H9 (cell line): ENCODE data around the gene CCPG1. TPM values are rescaled to one million over a fixed set of nuclear protein-coding genes. Genes with fewer than 3 reads are reported as not detected.

Experiments
- DNase-seq: peaks from one replicate; pipeline ENCODE4 v3.0.0-alpha.2; 2017
- H2AFZ ChIP-seq: one replicate; pipeline ENCODE4 v1.6.1; 2013; ENCODE audit warnings: mild to moderate bottlenecking, low read length, control low read depth, moderate library complexity
- H2AK5ac ChIP-seq: 2 replicates; pipeline ENCODE4 v1.6.1; 2013; ENCODE audit warnings: low read length, control low read depth, mixed read lengths; ENCODE audit not compliant: insufficient read length
- H2BK120ac ChIP-seq: one replicate; pipeline ENCODE4 v1.6.1; 2013; ENCODE audit warnings: low read depth, mild to moderate bottlenecking, low read length, control low read depth, inconsistent platforms; ENCODE audit not compliant: poor library complexity, severe bottlenecking
- H2BK12ac ChIP-seq: 2 replicates; pipeline ENCODE4 v1.6.1; 2013; ENCODE audit warnings: low read length, control low read depth, mixed read lengths, low read depth; ENCODE audit not compliant: insufficient read length
- H2BK15ac ChIP-seq: 2 replicates; pipeline ENCODE4 v1.6.1; 2013; ENCODE audit warnings: low read depth, low read length, control low read depth
- H2BK20ac ChIP-seq: one replicate; pipeline ENCODE4 v1.6.1; 2013; ENCODE audit warnings: low read depth, mild to moderate bottlenecking, low read length, control low read depth, inconsistent platforms; ENCODE audit not compliant: poor library complexity, severe bottlenecking
- H2BK5ac ChIP-seq: 2 replicates; pipeline ENCODE4 v1.6.1; 2013; ENCODE audit warnings: low read length, control low read depth, mixed read lengths; ENCODE audit not compliant: insufficient read length
- H3K14ac ChIP-seq: 2 replicates; pipeline ENCODE4 v1.6.1; 2013; ENCODE audit warnings: low read length, control low read depth; ENCODE audit not compliant: insufficient read depth
- H3K18ac ChIP-seq: 2 replicates; pipeline ENCODE4 v1.6.1; 2013; ENCODE audit warnings: low read depth, mild to moderate bottlenecking, mixed read lengths, low read length, control low read depth; ENCODE audit not compliant: insufficient read length
- H3K23ac ChIP-seq: 2 replicates; pipeline ENCODE4 v1.6.1; 2013; ENCODE audit warnings: low read length, control low read depth, mixed read lengths, low read depth; ENCODE audit not compliant: insufficient read length
- H3K23me2 ChIP-seq: 2 replicates; pipeline ENCODE4 v1.6.1; 2013; ENCODE audit warnings: low read depth, mild to moderate bottlenecking, mixed read lengths, low read length, control low read depth; ENCODE audit not compliant: insufficient read length, poor library complexity, severe bottlenecking
- H3K27ac ChIP-seq: 2 replicates; pipeline ENCODE4 v1.5.1; 2013; ENCODE audit warnings: low read length, control low read depth, mixed read lengths, low read depth; ENCODE audit not compliant: insufficient read length
- H3K27me3 ChIP-seq: 2 replicates; pipeline ENCODE4 v1.6.1; 2013; ENCODE audit warnings: low read length, control low read depth, inconsistent platforms; ENCODE audit not compliant: insufficient read depth
- H3K4ac ChIP-seq: 2 replicates; pipeline ENCODE4 v1.6.1; 2013; ENCODE audit warnings: low read depth, mild to moderate bottlenecking, control low read depth, inconsistent platforms, low read length, moderate library complexity
- H3K4me1 ChIP-seq: 2 replicates; pipeline ENCODE4 v1.6.1; 2013; ENCODE audit warnings: low read length, control low read depth, inconsistent platforms; ENCODE audit not compliant: insufficient read depth
- H3K4me2 ChIP-seq: 2 replicates; pipeline ENCODE4 v1.6.1; 2013; ENCODE audit warnings: low read length, control low read depth, mixed read lengths; ENCODE audit not compliant: insufficient read length, insufficient read depth
- H3K56ac ChIP-seq: 2 replicates; pipeline ENCODE4 v1.6.1; 2013; ENCODE audit warnings: low read depth, mild to moderate bottlenecking, mixed read lengths, low read length, control low read depth; ENCODE audit not compliant: insufficient read length
- H3K79me1 ChIP-seq: 2 replicates; pipeline ENCODE4 v1.6.1; 2013; ENCODE audit warnings: low read depth, mild to moderate bottlenecking, moderate library complexity, low read length, control low read depth, inconsistent platforms; ENCODE audit not compliant: insufficient read depth, poor library complexity, severe bottlenecking
- H3K79me2 ChIP-seq: 2 replicates; pipeline ENCODE4 v1.6.1; 2013; ENCODE audit warnings: low read length, control low read depth, inconsistent platforms; ENCODE audit not compliant: insufficient read depth
- H3K9ac ChIP-seq: 2 replicates; pipeline ENCODE4 v1.6.1; 2013; ENCODE audit warnings: low read length, control low read depth, mixed read lengths; ENCODE audit not compliant: insufficient read length; ENCODE audit errors: extremely low read depth
- H3K9me3 ChIP-seq: one replicate; pipeline ENCODE4 v1.6.1; 2013; ENCODE audit warnings: low read depth, low read length, inconsistent platforms; ENCODE audit not compliant: control insufficient read depth
- H3T11ph ChIP-seq: one replicate; pipeline ENCODE4 v1.6.1; 2013; ENCODE audit warnings: mild to moderate bottlenecking, low read length, control low read depth, inconsistent platforms
- H4K20me1 ChIP-seq: one replicate; pipeline ENCODE4 v1.6.1; 2013; ENCODE audit not compliant: control insufficient read depth, insufficient read length, insufficient read depth
- H4K5ac ChIP-seq: 2 replicates; pipeline ENCODE4 v1.6.1; 2013; ENCODE audit warnings: low read depth, mild to moderate bottlenecking, mixed read lengths, low read length, control low read depth; ENCODE audit not compliant: insufficient read length
- H4K8ac ChIP-seq: replicated peaks from 2 replicates; pipeline ENCODE4 v1.6.1; 2013; ENCODE audit warnings: low read length, control low read depth, mixed read lengths, low read depth; ENCODE audit not compliant: insufficient read length
- H4K91ac ChIP-seq: 2 replicates; pipeline ENCODE4 v1.6.1; 2013; ENCODE audit warnings: low read depth, mild to moderate bottlenecking, moderate library complexity, mixed read lengths, low read length, control low read depth; ENCODE audit not compliant: insufficient read length
- H3K27ac Mint-ChIP-seq, 3 experiments: 2 replicates in 2 of 3; 3 replicates in 1 of 3; pipeline ENCODE4 v1.8.0; 2020 to 2021; ENCODE audit warnings: mixed read lengths in 3 of 3, mild to moderate bottlenecking in 1 of 3, moderate library complexity in 1 of 3
- H3K27me3 Mint-ChIP-seq: 2 replicates; pipeline ENCODE4 v1.8.0; 2021; ENCODE audit warnings: low read depth, mild to moderate bottlenecking, moderate library complexity, mixed read lengths
- H3K36me3 Mint-ChIP-seq, 3 experiments: 2 replicates in 2 of 3; 3 replicates in 1 of 3; pipeline ENCODE4 v1.8.0; 2020 to 2021; ENCODE audit warnings: low read depth in 3 of 3, mixed read lengths in 3 of 3; ENCODE audit not compliant: insufficient read depth in 1 of 3
- H3K4me1 Mint-ChIP-seq, 2 experiments: 2 replicates each; pipeline ENCODE4 v1.8.0; 2020; ENCODE audit warnings: mixed read lengths in 2 of 2
- H3K4me3 Mint-ChIP-seq, 2 experiments: 2 replicates in 1 of 2; 3 replicates in 1 of 2; pipeline ENCODE4 v1.8.0; 2020 to 2021; ENCODE audit warnings: mild to moderate bottlenecking in 2 of 2, mixed read lengths in 2 of 2, moderate library complexity in 1 of 2
- H3K9me3 Mint-ChIP-seq, 2 experiments: 2 replicates in 1 of 2; 3 replicates in 1 of 2; pipeline ENCODE4 v1.8.0; 2020; ENCODE audit warnings: mild to moderate bottlenecking in 2 of 2, mixed read lengths in 2 of 2, moderate library complexity in 1 of 2
- CTCF ChIP-seq: fragments of 200-600 bp; sonication (generic); conservative IDR thresholded peaks from 3 replicates; pipeline ENCODE4 v1.8.0; 2021; ENCODE audit warnings: antibody characterized with exemption, mild to moderate bottlenecking
- WGBS: extraction: QIAGEN DNeasy Blood & Tissue Kit; methylation state at CpG from one replicate; pipeline ENCODE4 v1.1.7; 2013; ENCODE audit warnings: missing lambda C conversion rate, low lambda C conversion rate, mixed read lengths; ENCODE audit not compliant: insufficient read length; ENCODE audit errors: extremely low coverage; 5-methylcytosine and 5-hydroxymethylcytosine counted together
- total RNA-seq: library from RNA; stranded (reverse); gene quantifications from 2 replicates; pipeline ENCODE4 v1.2.1, GENCODE V29; 2021

Gene CCPG1
- total RNA-seq, 1 experiment from 2014 or later = 9.0 TPM

- Histone ChIP-seq H3T11ph (no peak overlapping the region), H3K14ac (no peak overlapping the region), H2BK12ac (no peak overlapping the region), H4K5ac (no peak overlapping the region), H4K8ac (no peak overlapping the region), H3K27me3 (no peaks in the 10 kb centered on the region), H2BK20ac (no peak overlapping the region), H4K91ac (no peak overlapping the region), H2BK15ac (no peak overlapping the region), H3K27ac (no peak overlapping the region), H4K20me1 (no peaks in the 10 kb centered on the region), H3K79me1 (no peaks in the 10 kb centered on the region), H2AK5ac (no peak overlapping the region), H2AFZ (no peak overlapping the region), H3K9me3 (no peaks in the 10 kb centered on the region), H3K23ac (no peak overlapping the region), H3K56ac (no peak overlapping the region), H3K4ac (no peak overlapping the region), H3K4me2 (no peak overlapping the region), H3K79me2 (no peaks in the 10 kb centered on the region), H2BK5ac (no peak overlapping the region), H3K18ac (no peak overlapping the region), H3K9ac (no peak overlapping the region), H2BK120ac (no peak overlapping the region), H3K4me1 (no peaks in the 10 kb centered on the region), H3K23me2 (no peaks in the 10 kb centered on the region)
- Mint-ChIP-seq H3K27me3 (no peaks in the 10 kb centered on the region), H3K9me3 (no peaks in the 10 kb centered on the region), H3K27ac (no peak overlapping the region), H3K36me3 (no peaks in the 10 kb centered on the region; a peak in 1 of 7 replicates), H3K4me3 (no peak overlapping the region), H3K4me1 (peaks cover 0 to 7% of the 10 kb centered on the region in 2 experiments; a peak in 1 of 4 replicates)
- no CpG with 5 or more reads among the region's 6 CpGs for WGBS
- no peak for TF ChIP-seq CTCF
- DNase-seq = no peak
Observed at GRCh38 chr15:55360256-55360655, 47.9 kb downstream of the CCPG1 start.
